GM21367 (cell line): ENCODE results near the gene RBMS3.
"Not testable (repeated sequence)": the region's sequence is repeated elsewhere in the genome, so short reads cannot be mapped to it uniquely, and the experiment has no call there.

ENCODE experiments used
- ATAC-seq: cut with Tn5 transposase; IDR thresholded peaks from one replicate; pipeline ENCODE4 v1.9.1; 2021; ENCODE audit not compliant: unreplicated experiment

The RBMS3 gene

DNA sequence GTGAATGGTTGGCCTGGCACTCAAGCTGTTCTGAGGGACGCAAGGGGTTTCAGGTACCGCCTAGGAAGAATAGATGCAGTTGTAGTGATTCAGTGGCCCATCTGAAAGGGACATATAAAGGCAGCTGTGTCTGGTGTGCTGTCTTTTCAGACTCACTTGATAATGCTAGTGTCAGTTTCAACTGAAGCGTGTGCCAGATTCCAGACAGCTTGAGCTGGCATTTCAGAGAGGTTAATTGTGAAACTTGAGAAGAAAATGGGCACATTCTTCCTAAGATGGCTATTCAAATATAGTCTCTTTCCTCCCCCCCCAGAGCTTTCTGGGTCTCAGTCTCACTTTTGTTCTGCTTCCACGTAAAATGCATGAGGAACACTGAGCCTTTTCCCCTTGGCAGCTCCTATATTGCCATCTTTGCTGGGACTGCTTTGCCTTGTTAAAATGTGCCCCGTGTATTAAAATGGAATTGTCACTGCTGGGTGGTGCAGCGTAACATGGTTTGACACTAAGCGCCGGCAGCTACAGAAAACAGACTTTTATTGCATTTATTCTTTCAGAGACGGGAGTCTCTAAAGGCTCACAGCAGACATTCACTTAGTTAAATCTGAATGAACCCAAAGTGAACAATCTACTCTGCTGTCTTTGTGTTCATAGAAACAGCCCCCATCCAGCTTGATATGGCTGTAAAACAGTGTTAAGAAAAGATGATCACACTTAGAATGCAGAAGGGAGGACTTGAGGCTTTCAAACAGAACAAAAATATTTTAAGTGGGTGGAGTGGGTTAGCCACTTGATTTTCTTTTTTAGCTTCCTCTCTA lies 478.7 kb downstream of the RBMS3 start:
- ATAC-seq, result no peak

DNA sequence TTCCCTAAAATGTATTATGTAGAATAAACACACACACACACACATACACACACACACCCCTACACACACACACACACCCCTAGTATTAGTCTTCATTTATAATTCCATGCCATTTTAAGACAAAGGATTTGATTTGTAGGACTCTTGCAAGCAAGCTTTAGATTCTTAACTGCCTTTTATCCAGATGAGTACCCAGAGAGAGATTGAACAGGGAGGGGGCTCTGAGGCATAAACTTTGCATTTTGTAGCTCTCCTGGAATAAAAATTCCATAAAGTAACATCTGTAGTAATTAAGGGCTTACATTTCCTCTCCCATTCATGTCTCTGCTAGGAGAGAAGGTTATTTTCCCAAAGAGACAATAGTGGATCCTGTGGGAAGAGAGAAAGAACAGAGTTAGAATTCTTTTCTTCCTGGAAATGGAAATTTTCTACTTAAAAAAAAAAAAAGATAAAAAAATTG lies 479.4 kb downstream of the RBMS3 start:
- ATAC-seq, result no peak

DNA sequence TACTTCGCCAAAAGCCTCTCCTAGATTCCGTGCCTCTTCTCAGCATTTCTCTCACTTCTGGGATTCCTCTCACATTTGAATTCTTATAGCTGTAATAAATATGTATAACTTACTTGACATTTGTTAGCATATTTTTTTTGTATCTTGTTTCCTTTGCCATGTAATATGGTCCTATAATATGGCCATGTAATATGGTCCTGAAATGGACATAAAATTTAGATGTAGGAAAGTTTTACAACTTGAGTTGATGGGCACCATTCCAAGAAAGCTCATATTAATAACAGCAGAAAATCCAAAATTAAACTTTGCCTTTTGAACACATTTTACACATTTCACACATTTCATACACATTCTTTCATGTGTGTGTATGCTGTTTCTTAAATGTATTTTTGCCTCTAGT lies 480.6 kb downstream of the RBMS3 start:
- ATAC-seq, result no peak

DNA sequence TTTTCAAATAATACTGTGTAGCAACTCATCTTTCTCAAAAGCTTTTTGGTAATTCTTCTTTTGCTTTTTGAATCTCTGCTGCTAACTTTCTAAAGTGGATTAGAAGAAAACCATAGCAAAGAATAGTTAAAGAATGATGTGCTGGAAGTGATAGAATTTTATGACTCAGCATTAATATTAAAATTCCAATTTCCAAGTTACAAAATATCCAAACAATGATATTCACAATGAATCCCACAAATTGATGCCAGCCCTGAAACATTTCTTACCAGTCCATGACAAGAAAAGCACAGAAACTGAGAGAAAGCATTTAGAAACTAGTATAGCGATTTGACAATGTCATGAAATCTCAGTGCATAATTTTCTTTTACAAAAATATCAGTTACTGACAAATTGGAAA lies 482.2 kb downstream of the RBMS3 start:
- ATAC-seq, result no peak

DNA sequence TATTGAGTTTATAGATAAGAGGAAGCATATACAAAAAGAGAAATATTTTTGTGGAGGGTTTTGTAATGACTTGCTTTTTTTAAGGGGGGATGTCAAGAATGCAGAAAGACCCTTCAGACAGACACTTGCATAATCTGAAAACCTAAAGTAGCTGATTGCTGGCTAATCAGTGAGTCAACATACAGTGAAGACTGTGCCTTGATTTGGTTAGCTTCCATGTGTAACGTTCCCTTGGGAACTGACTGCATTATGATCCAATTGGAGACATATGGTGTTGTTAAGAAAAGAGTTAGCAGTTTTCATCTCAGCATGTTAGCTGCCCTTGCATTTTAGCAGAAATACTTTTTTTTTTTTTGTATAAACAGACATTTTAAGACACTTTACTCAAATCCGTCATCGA lies 483.2 kb downstream of the RBMS3 start:
- no peak for ATAC-seq

DNA sequence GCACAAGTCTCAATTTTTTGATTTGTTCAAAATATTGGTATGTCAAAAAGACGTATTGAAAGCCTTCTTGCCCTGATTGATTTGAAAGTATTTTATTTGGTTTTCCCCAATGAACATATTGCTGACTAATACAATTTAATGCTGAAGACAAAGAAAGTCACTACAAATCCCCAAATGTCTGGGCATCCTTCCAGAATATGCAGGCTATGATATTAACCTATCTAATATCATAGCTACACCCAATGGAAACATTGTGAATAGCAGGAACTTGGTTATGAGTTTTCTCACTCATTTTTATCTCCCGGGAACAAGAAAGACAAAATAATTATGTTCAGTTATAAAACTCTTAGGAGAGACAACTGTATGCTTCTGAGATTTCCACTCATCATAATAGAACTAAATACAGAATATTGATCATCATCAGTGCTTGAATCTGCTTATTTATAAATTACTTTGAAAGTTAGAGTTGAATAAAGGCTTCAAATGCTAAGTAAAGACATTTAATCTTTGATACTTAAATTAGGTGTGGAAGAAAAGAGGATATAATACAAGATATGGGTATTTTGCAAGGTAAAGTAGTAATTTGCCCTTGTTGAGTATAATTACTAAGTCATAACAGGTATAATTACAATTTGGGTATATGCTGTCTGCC lies 483.9 kb downstream of the RBMS3 start:
- no peak for ATAC-seq

DNA sequence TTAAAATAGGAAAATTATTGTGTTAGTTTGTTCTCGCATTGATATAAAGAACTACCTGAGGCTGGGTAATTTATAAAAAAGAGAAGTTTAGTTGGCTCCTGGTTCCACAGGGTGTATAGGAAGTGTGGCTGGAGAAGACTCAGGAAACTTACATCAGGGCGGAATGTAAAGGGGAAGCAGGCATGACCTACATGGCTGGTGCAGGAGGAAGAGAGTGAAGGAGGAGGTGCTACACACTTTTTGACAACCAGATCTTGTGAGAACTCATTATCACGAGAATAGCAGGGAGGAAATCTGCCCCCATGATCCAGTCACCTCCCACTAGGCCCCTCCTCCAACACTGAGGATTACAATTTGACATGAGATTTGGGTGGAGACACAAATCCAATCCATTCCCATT lies 490.7 kb downstream of the RBMS3 start:
- no peak for ATAC-seq

DNA sequence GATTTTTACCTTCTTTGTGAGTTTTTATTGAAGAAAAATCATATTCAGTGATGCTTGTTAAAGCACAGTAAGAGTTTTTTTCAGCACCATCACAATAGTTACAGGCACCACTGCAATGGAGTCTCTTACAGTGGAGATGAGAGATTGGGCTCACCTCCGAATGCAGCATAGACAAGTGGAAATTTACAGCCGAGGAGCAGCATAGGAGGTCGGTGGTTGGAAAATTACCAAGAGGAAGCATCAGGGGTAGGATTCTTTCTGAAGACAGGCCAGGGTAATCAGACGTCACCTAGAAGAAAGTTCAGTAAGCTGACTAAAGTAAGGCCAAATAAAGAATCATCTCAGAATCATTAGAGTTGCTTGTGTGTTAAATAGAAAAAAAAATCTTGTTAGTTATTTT lies 491.6 kb downstream of the RBMS3 start:
- no peak for ATAC-seq

DNA sequence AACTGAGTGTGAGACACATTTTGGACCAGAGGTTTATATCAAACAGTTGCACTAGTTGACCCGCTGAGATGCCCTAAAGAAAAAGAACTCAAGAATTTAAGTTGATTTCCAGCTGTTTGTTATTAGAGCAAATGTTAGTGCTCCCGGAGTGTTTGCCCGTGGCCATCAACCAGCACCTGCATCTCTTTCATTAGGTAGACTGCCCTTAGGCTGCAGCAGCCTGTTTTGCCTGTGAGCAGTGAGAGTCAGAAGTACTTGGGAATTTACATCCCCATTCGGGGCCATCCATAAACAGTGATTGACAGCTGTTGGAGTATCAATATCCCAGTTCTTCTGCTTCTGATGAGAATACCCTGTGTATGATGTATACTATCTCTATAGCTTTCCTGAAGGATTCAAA lies 492.6 kb downstream of the RBMS3 start:
- ATAC-seq, result no peak

DNA sequence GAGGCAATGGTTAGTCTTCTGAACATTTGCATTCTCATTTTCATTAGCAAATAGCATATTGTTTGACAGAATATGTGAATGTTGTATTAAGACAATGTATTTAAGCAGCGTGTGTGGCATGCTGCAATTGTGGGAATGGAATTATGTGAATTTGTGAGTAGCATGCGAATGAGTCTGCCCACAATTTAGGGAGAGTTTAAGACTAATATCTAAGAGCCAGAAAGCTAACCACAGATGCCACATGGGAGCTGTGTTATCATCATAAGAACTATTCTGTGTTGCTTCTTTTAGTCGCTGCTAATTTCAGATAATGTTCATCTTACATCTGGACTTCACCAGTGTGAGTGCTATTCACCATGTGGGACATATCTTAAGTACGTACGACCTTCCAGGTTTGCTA lies 494.5 kb downstream of the RBMS3 start:
- ATAC-seq, result no peak

DNA sequence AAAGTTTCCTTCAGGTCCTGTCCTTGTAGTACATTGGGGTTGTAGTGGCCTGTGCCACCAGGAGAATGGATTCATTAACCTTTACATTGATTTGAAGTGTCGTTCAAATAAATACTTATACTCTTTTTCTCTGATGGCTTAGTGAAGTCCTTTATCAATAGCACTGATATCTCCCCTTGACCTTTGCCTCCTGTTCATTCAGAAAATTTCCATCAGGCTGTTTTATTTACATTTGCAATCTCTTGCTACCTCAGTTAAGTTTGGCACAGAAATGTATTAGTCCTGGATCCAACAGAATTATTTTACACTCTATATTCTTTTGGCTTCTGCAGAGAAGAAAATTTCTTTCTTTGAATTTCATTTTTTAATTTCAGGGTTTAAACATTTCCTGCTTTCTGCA lies 497.0 kb downstream of the RBMS3 start:
- ATAC-seq, result no peak

DNA sequence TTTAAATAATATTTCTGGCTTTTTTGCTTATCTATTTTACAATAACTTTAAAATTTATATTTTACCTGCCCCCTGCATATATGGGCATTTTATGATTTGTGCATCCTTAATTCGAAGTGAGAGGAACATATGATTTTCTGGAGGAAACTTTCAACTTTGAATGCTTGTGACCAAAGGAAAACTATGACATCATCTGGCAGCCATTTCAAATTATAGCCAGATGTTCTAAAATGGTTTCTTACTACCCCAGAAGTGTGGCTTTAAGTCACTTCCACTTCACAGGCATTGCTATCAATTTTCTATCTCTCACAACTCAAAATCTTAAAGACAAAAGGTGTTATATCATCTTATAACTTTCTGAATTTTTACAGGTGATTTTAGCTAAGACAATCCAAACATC lies 508.8 kb downstream of the RBMS3 start:
- ATAC-seq, result no peak

DNA sequence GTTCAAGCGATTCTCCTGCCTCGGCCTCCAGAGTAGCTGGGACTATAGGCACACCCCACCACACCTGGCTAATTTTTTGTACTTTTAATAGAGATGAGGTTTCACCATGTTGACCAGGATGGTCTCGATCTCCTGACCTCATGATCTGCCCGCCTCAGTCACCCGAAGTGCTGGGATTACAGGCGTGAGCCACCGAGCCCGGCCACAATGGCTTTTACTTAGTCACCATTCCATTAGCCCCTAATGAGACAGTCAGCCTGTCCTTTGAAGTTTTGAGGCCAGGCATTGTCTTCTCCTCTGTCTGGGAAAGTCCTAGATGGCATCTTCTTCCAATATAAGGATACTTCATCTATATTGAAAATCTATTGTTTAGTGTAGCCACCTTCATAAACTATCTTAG lies 515.9 kb downstream of the RBMS3 start:
- no peak for ATAC-seq

DNA sequence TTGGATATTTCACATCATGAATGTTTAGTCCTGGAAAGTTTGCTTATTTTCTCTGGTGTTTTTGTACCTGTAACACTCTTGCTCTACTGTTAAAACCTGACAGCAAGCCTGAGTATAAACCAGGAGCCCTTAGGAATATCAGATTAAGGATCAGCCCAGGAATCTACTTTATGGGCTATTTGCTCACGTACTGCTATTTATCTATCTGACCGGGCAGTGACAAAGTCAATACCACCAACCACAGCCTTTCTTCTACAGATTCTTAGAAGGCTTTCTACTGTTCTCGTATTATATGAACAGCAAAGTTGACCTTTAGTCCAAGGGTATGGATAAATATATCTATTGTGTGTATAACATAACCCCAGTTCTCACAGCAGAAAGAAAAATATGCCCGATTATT lies 521.2 kb downstream of the RBMS3 start:
- no peak for ATAC-seq

DNA sequence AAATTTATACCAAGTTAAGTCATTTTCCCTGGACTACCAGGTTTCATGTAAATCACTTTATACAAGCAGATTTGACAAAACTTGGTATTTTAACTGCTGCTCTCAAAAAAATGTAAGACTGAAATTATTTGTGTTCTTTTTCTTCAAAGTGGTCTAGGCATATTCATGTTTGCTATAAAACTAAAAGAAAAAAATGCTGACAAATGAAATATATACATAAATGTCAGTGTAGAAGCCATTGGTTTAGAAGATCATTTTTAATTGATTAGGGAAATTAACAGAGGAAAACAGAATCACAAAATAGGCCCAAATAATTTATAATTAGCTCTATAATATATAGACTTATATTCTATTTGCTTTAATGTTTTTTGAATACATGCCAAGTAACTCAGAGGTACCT lies 523.2 kb downstream of the RBMS3 start:
- ATAC-seq, result no peak

DNA sequence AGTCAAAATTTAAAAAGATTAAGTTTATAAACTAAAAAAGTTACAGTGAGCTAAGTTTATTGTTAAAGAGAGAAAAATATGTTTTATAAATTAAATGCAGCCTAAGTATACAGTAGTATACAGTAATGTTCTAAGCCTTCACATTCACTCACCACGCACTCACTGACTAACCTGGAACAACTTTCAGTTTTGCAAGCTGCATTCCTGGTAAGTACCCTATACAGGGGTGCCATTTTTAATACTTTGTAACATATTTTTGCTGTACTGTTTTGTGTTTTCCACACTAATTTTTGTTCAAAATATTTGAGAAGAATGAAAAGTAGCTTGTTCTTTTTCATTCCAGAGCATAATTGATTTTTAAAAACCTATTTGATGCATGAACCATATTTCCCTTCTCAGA lies 524.9 kb downstream of the RBMS3 start:
- no peak for ATAC-seq

DNA sequence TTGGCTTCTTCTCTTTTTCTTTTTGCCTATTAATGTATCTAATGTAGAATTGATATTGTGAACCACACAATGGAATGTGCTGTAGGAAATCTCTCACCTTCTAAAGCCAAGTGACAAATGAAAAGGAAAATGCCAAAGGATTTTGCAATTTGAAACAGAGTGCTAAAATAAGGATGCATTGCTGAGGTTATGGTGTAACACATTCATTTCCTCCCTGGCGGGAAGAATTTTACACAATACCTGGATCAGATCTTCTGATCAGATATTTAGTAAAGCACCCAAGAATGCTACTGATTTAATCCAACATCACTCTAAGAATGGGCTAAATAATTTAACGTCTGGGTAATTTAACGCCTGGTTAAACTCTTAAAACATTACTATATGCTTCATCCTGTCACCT lies 527.5 kb downstream of the RBMS3 start:
- not testable (repeated sequence) for ATAC-seq

DNA sequence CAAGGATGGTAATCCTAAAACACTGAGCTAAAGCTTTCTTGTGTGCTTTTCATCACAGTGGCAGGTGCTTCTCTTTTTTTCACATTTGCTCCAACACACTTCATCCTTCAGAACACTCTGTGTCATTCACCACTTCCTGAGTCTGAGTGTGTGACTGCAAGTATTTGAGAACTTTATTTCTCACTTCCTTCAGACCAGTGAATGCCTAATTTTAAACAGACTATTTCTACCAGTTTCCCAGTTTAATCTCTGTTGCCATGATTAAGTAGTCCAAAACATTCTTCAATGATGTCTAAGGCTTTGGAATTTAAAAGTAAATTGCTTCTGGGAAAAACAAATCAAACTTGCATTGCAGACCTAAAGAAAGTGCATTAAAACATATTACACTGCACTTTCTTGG lies 541.2 kb downstream of the RBMS3 start:
- no peak for ATAC-seq

DNA sequence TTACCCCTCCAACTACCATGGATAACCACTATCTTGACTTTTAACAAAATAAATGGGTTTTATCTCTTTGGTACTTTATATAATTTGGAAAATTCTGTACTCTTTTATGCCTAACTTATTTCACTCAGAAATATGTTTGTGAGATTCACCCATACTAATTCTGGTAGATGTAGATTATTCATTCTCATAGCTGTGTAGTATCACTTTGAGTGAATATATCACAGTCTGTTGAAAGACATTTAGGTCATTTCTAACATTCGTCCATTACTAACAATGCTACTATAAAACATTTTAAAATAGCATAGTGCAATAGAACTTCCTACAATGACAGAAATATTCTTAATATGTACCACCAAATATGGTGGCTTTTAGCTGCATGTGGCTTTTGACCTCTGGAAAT lies 542.4 kb downstream of the RBMS3 start:
- ATAC-seq, result no peak

DNA sequence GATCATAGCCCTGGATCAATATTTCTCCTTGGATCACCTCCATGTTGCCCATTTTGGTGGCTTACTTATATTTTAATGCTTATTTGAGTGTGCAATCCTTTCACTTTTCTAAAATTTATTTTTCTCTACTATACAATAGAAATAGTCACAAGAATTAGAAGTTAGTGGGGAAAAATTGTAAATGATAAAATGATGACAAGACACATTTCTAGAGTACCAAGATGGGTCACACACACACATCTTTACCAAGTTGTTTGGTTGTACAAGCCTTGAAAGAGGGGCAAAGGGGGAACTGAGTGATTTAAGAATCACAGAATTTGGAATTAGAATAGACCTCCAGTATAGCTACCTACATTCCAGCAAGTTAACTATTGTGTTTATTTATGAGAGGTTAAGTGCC lies 545.8 kb downstream of the RBMS3 start:
- no peak for ATAC-seq

DNA sequence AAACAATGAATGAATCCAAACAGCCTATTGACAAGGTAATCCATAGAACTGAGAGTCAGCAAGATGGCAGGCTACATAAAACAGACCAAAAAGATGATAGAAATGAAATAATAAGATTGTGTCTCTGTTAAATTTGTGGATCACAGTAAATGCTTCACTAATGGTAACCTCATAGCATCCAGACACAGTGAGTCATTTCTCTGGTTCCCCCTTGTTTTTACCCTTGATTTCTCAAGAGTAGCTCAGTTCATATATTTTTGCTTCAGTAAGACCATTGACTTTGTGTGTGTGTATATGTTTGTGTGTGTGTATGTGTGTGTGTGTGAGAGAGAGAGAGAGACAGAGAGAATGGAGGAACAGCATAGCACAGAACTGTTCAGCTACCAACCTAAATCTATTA lies 546.9 kb downstream of the RBMS3 start:
- no peak for ATAC-seq

DNA sequence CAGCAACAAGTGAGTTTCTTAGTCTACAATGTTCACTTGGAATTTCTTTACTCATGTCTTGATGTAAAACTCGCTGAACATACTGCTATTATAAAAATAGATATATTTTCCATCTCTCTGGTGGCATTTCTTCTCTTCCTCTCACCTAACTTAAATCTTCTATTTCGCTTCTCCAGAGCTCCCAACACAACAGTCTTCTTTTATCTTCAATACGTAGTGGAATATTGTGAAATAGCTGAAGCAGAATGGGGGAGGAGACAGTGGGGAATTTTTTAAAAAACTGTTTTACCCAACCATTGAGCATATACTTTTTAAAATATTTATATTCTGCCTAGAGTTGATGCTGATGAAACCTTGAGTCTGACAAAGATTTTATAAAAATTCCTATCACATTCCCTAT lies 548.5 kb downstream of the RBMS3 start:
- ATAC-seq, result no peak

DNA sequence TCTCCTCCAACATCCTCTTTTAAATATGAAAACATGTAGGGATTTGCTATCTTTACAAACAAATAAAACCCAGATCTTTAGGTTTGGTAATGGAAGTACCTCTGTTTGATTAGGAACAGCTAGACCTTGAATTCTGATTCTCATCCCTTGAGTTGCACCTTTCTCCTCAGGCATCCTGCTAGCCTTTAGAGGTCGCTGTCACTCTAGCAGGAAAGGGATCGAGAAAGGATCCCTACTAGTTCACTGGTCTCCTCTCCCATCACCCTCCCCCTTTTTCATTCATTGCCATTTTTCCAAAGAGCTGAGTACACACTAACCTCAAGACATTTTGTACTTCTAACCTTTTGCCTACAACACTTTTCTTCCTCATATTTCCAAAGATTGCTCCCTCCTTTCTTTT lies 569.8 kb downstream of the RBMS3 start:
- ATAC-seq, result no peak
